CD4-positive, alpha-beta memory T cell (primary cell): ENCODE measurements around the gene GP1BA. TPM values are rescaled to one million over a fixed set of nuclear protein-coding genes. Genes with fewer than 3 reads are reported as not detected.
A peak's percentile ranks its signal among the peaks of the same experiment; 100 is the strongest.
"Not testable (repeated sequence)": the region's sequence is repeated elsewhere in the genome, so short reads cannot be mapped to it uniquely, and the experiment has no call there.

Experiments used
- CTCF ChIA-PET: fragments of 350-600 bp; sonication (Branson Sonifier 250); formaldehyde crosslinking; loops from one replicate; lab custom pipeline; 2021; ENCODE audit warnings: inconsistent platforms; ENCODE audit not compliant: partially characterized antibody; lab: Charles Lee
- POLR2A ChIA-PET: fragments of 350-600 bp; sonication (Branson Sonifier 250); formaldehyde crosslinking; loops from one replicate; lab custom pipeline; 2021; ENCODE audit not compliant: partially characterized antibody; lab: Charles Lee
- DNase-seq, 5 donors: peaks; one replicate each; pipeline versions ENCODE4 v3.0.0 to v3.0.0-alpha.2; 2020 to 2022; ENCODE audit warnings: mixed read lengths in 1 of 5
- H3K27ac ChIP-seq: one replicate; pipeline ENCODE4 v1.7.0; 2013; ENCODE audit warnings: low read depth, low read length
- H3K27me3 ChIP-seq: 2 replicates; pipeline ENCODE4 v1.7.0; 2013; ENCODE audit warnings: mild to moderate bottlenecking, low read length, moderate library complexity; ENCODE audit not compliant: insufficient read depth
- H3K36me3 ChIP-seq: 2 replicates; pipeline ENCODE4 v1.7.0; 2013; ENCODE audit warnings: mild to moderate bottlenecking, low read length, moderate library complexity; ENCODE audit not compliant: insufficient read depth
- H3K4me1 ChIP-seq: 2 replicates; pipeline ENCODE4 v1.7.0; 2013; ENCODE audit warnings: mild to moderate bottlenecking, low read length, moderate library complexity; ENCODE audit not compliant: insufficient read depth
- H3K4me3 ChIP-seq, 2 donors: one replicate each; pipeline ENCODE4 v1.7.0; 2013; ENCODE audit warnings: low read length in 2 of 2, mild to moderate bottlenecking in 1 of 2
- H3K9me3 ChIP-seq, 2 donors: one replicate each; pipeline ENCODE4 v1.7.0; 2013; ENCODE audit warnings: low read length in 2 of 2, control low read depth in 1 of 2; ENCODE audit not compliant: control insufficient read depth in 1 of 2
- H3K27ac Mint-ChIP-seq, 7 donors: one replicate each; pipeline ENCODE4 v1.8.0; 2020 to 2021; ENCODE audit warnings: mixed read lengths in 7 of 7, mild to moderate bottlenecking in 6 of 7, inconsistent platforms in 3 of 7, moderate library complexity in 3 of 7
- H3K27me3 Mint-ChIP-seq, 2 donors: one replicate each; pipeline ENCODE4 v1.8.0; 2020 to 2021; ENCODE audit warnings: mixed read lengths in 2 of 2
- H3K36me3 Mint-ChIP-seq, 2 donors: one replicate each; pipeline ENCODE4 v1.8.0; 2020 to 2021; ENCODE audit warnings: mixed read lengths in 2 of 2, inconsistent platforms in 1 of 2, mild to moderate bottlenecking in 1 of 2
- H3K4me1 Mint-ChIP-seq, 4 donors: one replicate each; pipeline ENCODE4 v1.8.0; 2020 to 2021; ENCODE audit warnings: mixed read lengths in 4 of 4, mild to moderate bottlenecking in 1 of 4
- H3K4me3 Mint-ChIP-seq, 8 donors: one replicate each; pipeline ENCODE4 v1.8.0; 2020 to 2021; ENCODE audit warnings: mixed read lengths in 8 of 8, mild to moderate bottlenecking in 7 of 8, moderate library complexity in 6 of 8, inconsistent platforms in 3 of 8
- H3K9me3 Mint-ChIP-seq, 8 donors: one replicate each; pipeline ENCODE4 v1.8.0; 2020 to 2021; ENCODE audit warnings: mixed read lengths in 8 of 8, mild to moderate bottlenecking in 5 of 8, inconsistent platforms in 3 of 8, moderate library complexity in 1 of 8
- intact Hi-C: fragments of 100-400 bp; cut with micrococcal nuclease; formaldehyde crosslinking; loops from one replicate; pipeline ENCODE4 v1.15.1; 2023
- polyA plus RNA-seq, 2 donors: library from polyadenylated mRNA; unstranded; fragments of 300-500 nt; fragmentation: Illumina TruSeq; gene quantifications; one replicate each; pipeline ENCODE4 v1.2.3, GENCODE V29; 2021
- total RNA-seq, 2 experiments: library from RNA; stranded (reverse); gene quantifications; one replicate each; pipeline ENCODE4 v1.2.3, GENCODE V29; 2021

The GP1BA gene
- total and polyA plus RNA-seq, 4 experiments from 2014 or later: not detected

- intact Hi-C loops, H3K4me1 ChIP-seq, H3K36me3 Mint-ChIP-seq, H3K27ac ChIP-seq, H3K9me3 ChIP-seq, H3K4me3 ChIP-seq, H3K27me3 Mint-ChIP-seq, H3K9me3 Mint-ChIP-seq, H3K27me3 ChIP-seq, DNase-seq, H3K4me3 Mint-ChIP-seq, H3K36me3 ChIP-seq: not testable (repeated sequence)
- peak overlapping the region in 2 of 7 donors; percentile 17 to 39 for H3K27ac Mint-ChIP-seq
- ChIA-PET POLR2A (interaction anchor here (0.8 to 1.4 kb wide), 3 partner anchors 13 to 21 kb away, joined by 3 to 5 read pairs (median 4); partner anchors contain the start of genes RNF167 and SLC25A11), CTCF (interaction anchor here (1.2 to 1.4 kb wide), 2 partner anchors 17 to 24 kb away, joined by 3 to 7 read pairs; partner anchors contain the start of gene CHRNE)
- peaks cover 0 to 12% (median 5%) of the 10 kb centered on the region in 4 donors for H3K4me1 Mint-ChIP-seq
These were observed 5.3 kb upstream of the GP1BA start for GRCh38 chr17:4926577-4927335.

DNA sequence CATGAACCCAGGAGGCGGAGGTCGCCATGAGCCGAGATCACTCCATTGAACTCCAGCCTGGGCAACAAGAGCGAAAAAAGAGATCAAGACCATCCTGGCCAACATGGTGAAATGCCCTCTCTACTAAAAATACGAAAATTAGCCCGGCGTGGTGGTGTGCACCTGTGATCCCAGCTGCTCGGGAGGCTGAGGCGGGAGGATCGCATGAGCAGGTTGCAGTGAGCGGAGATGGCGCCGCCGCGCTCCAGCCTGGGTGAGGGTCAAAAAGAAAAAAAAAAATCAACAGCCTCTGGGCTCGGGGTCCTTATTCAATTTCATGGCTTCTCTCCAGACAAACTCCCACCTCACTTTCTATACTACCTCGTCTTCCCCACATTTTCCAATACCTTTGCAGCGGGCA is 3.2 kb upstream of the GP1BA start:
- no peak overlapping the region for H3K4me3 Mint-ChIP-seq
- H3K9me3 Mint-ChIP-seq: peaks cover 0 to 2% (median 0%) of the 10 kb centered on the region in 8 donors
- no peak overlapping the region for H3K27ac Mint-ChIP-seq
- no peaks in the 10 kb centered on the region for H3K27me3 Mint-ChIP-seq
- ChIA-PET POLR2A (interaction anchor here (0.8 to 1.1 kb wide), 2 partner anchors 12 to 38 kb away, joined by 3 to 4 read pairs; no protein-coding TSS in a partner anchor), CTCF (interaction anchor here (1.0 kb wide), 1 partner anchor 134 kb away, joined by 3 read pairs; no protein-coding TSS in a partner anchor)
- DNase-seq: no peak
- Histone ChIP-seq H3K36me3 (no peaks in the 10 kb centered on the region), H3K4me3 (no peak overlapping the region), H3K27me3 (no peaks in the 10 kb centered on the region), H3K4me1 (peaks cover 1% of the 10 kb centered on the region), H3K9me3 (no peaks in the 10 kb centered on the region), H3K27ac (no peak overlapping the region)
- intact Hi-C loops: no loop called here
- peaks cover 7 to 19% (median 10%) of the 10 kb centered on the region in 4 donors for H3K4me1 Mint-ChIP-seq
- peaks cover 5 to 11% of the 10 kb centered on the region in 2 donors for H3K36me3 Mint-ChIP-seq

- peaks cover 0 to 2% (median 0%) of the 10 kb centered on the region in 8 donors for H3K9me3 Mint-ChIP-seq
- H3K4me1 Mint-ChIP-seq: peaks cover 12 to 36% (median 20%) of the 10 kb centered on the region in 4 donors
- ChIA-PET CTCF (interaction anchor here (0.8 to 1.1 kb wide), 2 partner anchors 23 kb away, joined by 3 to 4 read pairs; no protein-coding TSS in a partner anchor), POLR2A (interaction anchor here (1.1 to 1.7 kb wide), 2 partner anchors 16 to 35 kb away, joined by 4 to 5 read pairs; partner anchors contain the start of genes PFN1 and SPAG7)
- Histone ChIP-seq H3K27me3 (no peaks in the 10 kb centered on the region), H3K9me3 (no peaks in the 10 kb centered on the region), H3K4me1 (peaks cover 10% of the 10 kb centered on the region), H3K27ac (no peak overlapping the region), H3K4me3 (no peak overlapping the region), H3K36me3 (peaks cover 8% of the 10 kb centered on the region)
- intact Hi-C loops: loop anchor here (5.0 kb wide), 1 partner anchor 35 kb away; the partner anchor contains the start of gene SPAG7
- peaks cover 13 to 16% of the 10 kb centered on the region in 2 donors for H3K36me3 Mint-ChIP-seq
- H3K4me3 Mint-ChIP-seq: no peak overlapping the region
- H3K27ac Mint-ChIP-seq: peak overlapping the region in 1 of 7 donors; percentile 24
- H3K27me3 Mint-ChIP-seq: no peaks in the 10 kb centered on the region
- no peak for DNase-seq
These were observed 679 bp downstream of the GP1BA start for GRCh38 chr17:4932756-4933155.

- peaks cover 13 to 16% of the 10 kb centered on the region in 2 donors for H3K36me3 Mint-ChIP-seq
- H3K9me3 Mint-ChIP-seq: peaks cover 0 to 2% (median 0%) of the 10 kb centered on the region in 8 donors
- intact Hi-C loops: loop anchor here (5.0 kb wide), 1 partner anchor 34 kb away; the partner anchor contains the start of gene SPAG7
- peak overlapping the region in 2 of 8 donors; percentile 6 to 55 for H3K4me3 Mint-ChIP-seq
- H3K9me3 ChIP-seq: no peaks in the 10 kb centered on the region
- H3K27me3 Mint-ChIP-seq: no peaks in the 10 kb centered on the region
- peaks cover 13% of the 10 kb centered on the region for H3K36me3 ChIP-seq
- peaks cover 18 to 42% (median 26%) of the 10 kb centered on the region in 4 donors for H3K4me1 Mint-ChIP-seq
- H3K4me1 ChIP-seq: peaks cover 18% of the 10 kb centered on the region
- H3K27ac Mint-ChIP-seq: peak overlapping the region in 4 of 7 donors; percentile 31 to 86 (median 53)
- DNase-seq: no peak
- ChIA-PET POLR2A (interaction anchor here (0.8 to 25.3 kb wide), 6 partner anchors 10 to 34 kb away, joined by 3 to 973 read pairs (median 6); partner anchors contain the start of genes C17orf107, PFN1 and SPAG7), CTCF (interaction anchor here (1.2 kb wide), 1 partner anchor 25 kb away, joined by 5 read pairs; no protein-coding TSS in a partner anchor)
- no peak overlapping the region for H3K4me3 ChIP-seq
- no peaks in the 10 kb centered on the region for H3K27me3 ChIP-seq
- no peak overlapping the region for H3K27ac ChIP-seq
These were observed 1.6 kb downstream of the GP1BA start for GRCh38 chr17:4933646-4934045.

- H3K4me1 ChIP-seq: peaks cover 26% of the 10 kb centered on the region
- H3K9me3 ChIP-seq: no peaks in the 10 kb centered on the region
- ChIA-PET CTCF (interaction anchor here (1.2 kb wide), 1 partner anchor 25 kb away, joined by 5 read pairs; no protein-coding TSS in a partner anchor), POLR2A (interaction anchor here (0.7 to 25.3 kb wide), 7 partner anchors 9 to 35 kb away, joined by 3 to 973 read pairs (median 4); partner anchors contain the start of genes C17orf107, PFN1 and SPAG7)
- H3K36me3 ChIP-seq: peaks cover 13% of the 10 kb centered on the region
- DNase-seq: peak in 1 of 5 donors; percentile 23
- Mint-ChIP-seq H3K4me1 (peaks cover 23 to 50% (median 33%) of the 10 kb centered on the region in 4 donors), H3K9me3 (peaks cover 0 to 2% (median 0%) of the 10 kb centered on the region in 8 donors), H3K27ac (peak overlapping the region in 5 of 7 donors; percentile 41 to 86 (median 57)), H3K36me3 (peaks cover 9 to 20% of the 10 kb centered on the region in 2 donors), H3K27me3 (no peaks in the 10 kb centered on the region), H3K4me3 (peak overlapping the region in 5 of 8 donors; percentile 8 to 65 (median 55))
- H3K27ac ChIP-seq: no peak overlapping the region
- intact Hi-C loops: loop anchor here (5.0 kb wide), 1 partner anchor 33 kb away; the partner anchor contains the start of gene SPAG7
- H3K4me3 ChIP-seq: no peak overlapping the region
- H3K27me3 ChIP-seq: no peaks in the 10 kb centered on the region
These were observed 2.3 kb downstream of the GP1BA start for GRCh38 chr17:4934173-4934979.

DNA sequence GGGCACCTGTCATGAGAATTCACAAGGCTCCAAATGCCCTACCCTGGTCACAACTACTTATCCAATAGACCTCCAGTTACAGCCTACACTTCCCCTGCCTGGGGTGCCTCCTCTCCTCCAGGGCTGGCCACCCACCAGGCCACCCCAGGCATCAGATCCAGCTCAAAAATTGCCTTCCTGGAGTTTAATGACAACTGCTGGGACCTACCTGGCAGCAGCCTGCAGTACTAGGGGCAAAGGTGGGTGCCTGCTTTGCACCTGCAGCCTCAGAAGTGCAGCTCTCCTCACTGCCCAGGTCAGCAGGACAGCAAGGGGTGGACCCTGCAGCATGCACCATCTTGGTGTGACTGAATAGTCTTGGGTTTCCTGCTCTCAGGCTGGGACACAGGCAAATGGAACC is 3.6 kb downstream of the GP1BA start:
- H3K9me3 Mint-ChIP-seq: peaks cover 0 to 4% (median 0%) of the 10 kb centered on the region in 8 donors

More for the DNA sequence above, 3.6 kb downstream of the GP1BA start:
- Mint-ChIP-seq H3K4me1 (peaks cover 24 to 55% (median 33%) of the 10 kb centered on the region in 4 donors), H3K27ac (no peak overlapping the region), H3K36me3 (peaks cover 7 to 24% of the 10 kb centered on the region in 2 donors), H3K27me3 (no peaks in the 10 kb centered on the region), H3K4me3 (no peak overlapping the region)
- ChIA-PET POLR2A (interaction anchor here (0.6 to 25.3 kb wide), 4 partner anchors 9 to 32 kb away, joined by 3 to 973 read pairs (median 110); partner anchors contain the start of genes ENO3, PFN1 and SPAG7), CTCF (no interaction called here)
- Histone ChIP-seq H3K27me3 (no peaks in the 10 kb centered on the region), H3K4me3 (no peak overlapping the region), H3K4me1 (peaks cover 27% of the 10 kb centered on the region), H3K27ac (no peak overlapping the region), H3K36me3 (peaks cover 13% of the 10 kb centered on the region), H3K9me3 (no peaks in the 10 kb centered on the region)
- intact Hi-C loops: no loop called here
- DNase-seq: no peak
